Suppressor macrophage treated with lipopolysaccharide for 1 hour (primary cell): ENCODE results near the gene LTV1.

Experiments
- DNase-seq, 3 donors: peaks; one replicate each; pipeline ENCODE4 v3.0.0-alpha.2; 2020 to 2022

The LTV1 gene

GRCh38 chr6:143896126-143896860, 53.2 kb downstream of the LTV1 start:
- peak in 2 of 3 donors; percentile 15 to 21 for DNase-seq

GRCh38 chr6:143900358-143900757, 57.2 kb downstream of the LTV1 start:
- no peak for DNase-seq

- DNase-seq: no peak
Observed at GRCh38 chr6:143901885-143902750, 59.0 kb downstream of the LTV1 start.

GRCh38 chr6:143902827-143903226, 59.7 kb downstream of the LTV1 start:
- no peak for DNase-seq

GRCh38 chr6:143911028-143911427, 67.9 kb downstream of the LTV1 start:
- DNase-seq: no peak

DNA sequence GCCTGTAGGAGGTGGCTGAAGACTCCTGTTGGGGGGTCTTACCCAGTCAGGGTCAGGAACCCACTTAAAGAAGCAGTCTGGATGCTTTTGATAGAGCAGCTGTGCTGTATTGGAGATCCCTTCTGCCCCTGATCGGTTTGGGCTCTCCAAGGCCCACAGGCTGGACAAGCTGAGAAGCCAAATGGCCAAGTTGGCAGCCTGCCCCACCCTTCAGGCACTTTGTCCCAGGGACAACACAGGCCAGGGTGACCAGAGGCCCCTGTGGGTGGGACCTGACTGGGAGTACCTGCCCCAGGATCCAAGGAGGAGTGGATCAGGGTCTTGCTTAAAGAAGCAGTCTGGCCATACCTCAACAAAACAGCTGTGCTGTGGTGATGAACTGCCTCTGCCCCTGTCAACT, 69.5 kb downstream of the LTV1 start:
- no peak for DNase-seq
